Prostate gland (tissue), 2 donors: ENCODE measurements around the gene GPS2. TPM values are rescaled to one million over a fixed set of nuclear protein-coding genes. Genes with fewer than 3 reads are reported as not detected.

Experiments
- DNase-seq: peaks from one replicate; pipeline ENCODE4 v3.0.0-alpha.2; 2019; ENCODE audit warnings: low spot score
- H3K27ac ChIP-seq, 2 donors: fragments of 200-600 bp; sonication (generic); 2 replicates each; pipeline ENCODE4 v1.5.1; 2017 to 2019
- H3K27me3 ChIP-seq: fragments of 200-600 bp; sonication (generic); replicated peaks from 2 replicates; pipeline ENCODE4 v1.5.1; 2019; ENCODE audit not compliant: insufficient read depth
- H3K36me3 ChIP-seq, 2 donors: fragments of 200-600 bp; sonication (generic); 1 replicate in 1 of 2; 2 replicates in 1 of 2; pipeline versions ENCODE4 v1.5.1 to v1.8.1; 2017 to 2019
- H3K4me1 ChIP-seq: fragments of 200-600 bp; sonication (generic); replicated peaks from 2 replicates; pipeline ENCODE4 v1.5.1; 2019
- H3K4me3 ChIP-seq, 2 donors: fragments of 200-600 bp; sonication (generic); 2 replicates each; pipeline ENCODE4 v1.5.1; 2017 to 2019
- H3K9me3 ChIP-seq: fragments of 200-600 bp; sonication (generic); 2 replicates; pipeline ENCODE4 v1.5.1; 2017
- CTCF ChIP-seq, 4 experiments: fragments of 200-600 bp in 2 of 4; fragments of 450-650 bp in 2 of 4; sonication (generic) in 2 of 4; IDR thresholded peaks; 1 replicate in 3 of 4; 2 replicates in 1 of 4; pipeline ENCODE4 v1.5.1; 2016 to 2019; ENCODE audit warnings: antibody characterized with exemption in 4 of 4, mild to moderate bottlenecking in 2 of 4, moderate library complexity in 2 of 4
- POLR2A ChIP-seq: fragments of 450-650 bp; IDR thresholded peaks from one replicate; pipeline ENCODE4 v1.6.1; 2016; ENCODE audit warnings: antibody characterized with exemption, mild to moderate bottlenecking
- POLR2AphosphoS5 ChIP-seq: sonication (generic); formaldehyde crosslinking; IDR thresholded peaks from one replicate; pipeline ENCODE4 v1.6.1; 2017; ENCODE audit warnings: antibody characterized with exemption
- WGBS: methylation state at CpG from one replicate; pipeline ENCODE4 v1.1.5; 2018; 5-methylcytosine and 5-hydroxymethylcytosine counted together
- intact Hi-C: fragments of 100-400 bp; cut with DNase I; formaldehyde crosslinking; loops from one replicate; pipeline ENCODE4 v1.14.2; 2022
- total RNA-seq, 2 donors: library from RNA; depleted of rRNA; stranded (reverse); fragments of >200 nt; gene quantifications; one replicate each; pipeline ENCODE4 v1.1.0, GENCODE V29; 2016

The GPS2 gene
- total RNA-seq, 2 donors from 2014 or later, result 88.4 to 140 TPM

DNA sequence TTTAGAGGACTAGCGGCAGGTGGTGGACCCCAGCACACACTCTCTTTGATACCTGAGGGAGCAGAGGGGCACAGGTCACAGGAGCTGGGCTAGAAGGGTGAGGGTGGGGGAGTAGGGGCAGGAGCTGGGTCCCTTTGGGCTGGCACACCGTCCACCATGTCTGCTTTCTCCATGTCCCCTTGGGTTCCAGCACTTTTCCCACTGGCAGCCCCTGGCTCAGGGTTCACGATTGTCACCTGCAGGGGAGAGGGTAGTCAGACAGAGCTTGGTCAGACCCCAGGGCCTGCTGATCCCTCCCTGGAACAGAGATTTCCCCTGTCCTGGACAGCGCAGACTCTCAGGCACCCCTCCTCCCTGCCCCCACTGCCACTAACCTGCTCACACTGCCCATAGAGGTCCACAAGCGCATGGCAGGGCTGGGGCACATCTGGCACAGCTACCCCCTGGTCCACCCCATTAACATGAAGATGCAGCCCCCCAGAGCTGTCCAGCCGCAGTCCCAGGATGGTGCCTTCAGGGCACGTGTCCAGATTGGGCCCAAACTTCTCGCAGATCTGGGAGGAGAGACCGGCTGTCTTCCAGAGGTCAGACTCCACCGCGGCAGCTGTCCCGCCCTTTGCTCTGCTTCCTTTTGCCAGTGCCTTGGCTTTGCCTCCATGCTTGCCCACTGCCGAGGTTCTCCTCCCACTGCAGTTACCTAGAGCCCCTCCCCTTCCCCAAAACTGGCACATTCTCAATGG is 3.1 kb upstream of the GPS2 start:
- TF ChIP-seq POLR2AphosphoS5 (no peak), CTCF (IDR thresholded peaks at IDR 0.05) (no peak), POLR2A (no peak)
- Histone ChIP-seq H3K9me3 (no peaks in the 10 kb centered on the region), H3K27me3 (no peaks in the 10 kb centered on the region), H3K27ac (no peak overlapping the region), H3K4me3 (no peak overlapping the region), H3K36me3 (peaks cover 11 to 24% of the 10 kb centered on the region in 2 donors), H3K4me1 (peaks cover 8% of the 10 kb centered on the region)
- DNase-seq, result no peak
- 92% methylated on average over 13 of the region's 13 CpGs for WGBS
- intact Hi-C loops, result no loop called here

GRCh38 chr17:7317161-7317803 is 2.1 kb upstream of the GPS2 start:
- Histone ChIP-seq H3K36me3 (peaks cover 14 to 30% of the 10 kb centered on the region in 2 donors), H3K4me1 (peaks cover 8% of the 10 kb centered on the region), H3K9me3 (no peaks in the 10 kb centered on the region), H3K27me3 (no peaks in the 10 kb centered on the region), H3K27ac (no peak overlapping the region), H3K4me3 (no peak overlapping the region)
- TF ChIP-seq POLR2A (no peak), CTCF (IDR thresholded peaks at IDR 0.05) (no peak), POLR2AphosphoS5 (no peak)
- DNase-seq, result no peak
- 88% methylated on average over 16 of the region's 16 CpGs for WGBS
- intact Hi-C loops, result no loop called here

- Histone ChIP-seq H3K27me3 (no peaks in the 10 kb centered on the region), H3K4me1 (peaks cover 8% of the 10 kb centered on the region), H3K36me3 (peaks cover 8 to 23% of the 10 kb centered on the region in 2 donors), H3K27ac (peak overlapping the region; percentile 91 to 93), H3K9me3 (no peaks in the 10 kb centered on the region), H3K4me3 (peak overlapping the region; percentile 82 to 88)
- TF ChIP-seq POLR2AphosphoS5 (no peak), POLR2A (no peak), CTCF (IDR thresholded peaks at IDR 0.05) (no peak)
- DNase-seq, result no peak
- WGBS, result 30% methylated on average over 30 of the region's 30 CpGs
- intact Hi-C loops, result no loop called here
These were observed 543 bp upstream of the GPS2 start for GRCh38 chr17:7315570-7316235.

GRCh38 chr17:7313890-7314718 is 1.1 kb downstream of the GPS2 start:
- TF ChIP-seq POLR2A (no peak), CTCF (IDR thresholded peaks at IDR 0.05) (no peak), POLR2AphosphoS5 (no peak)
- intact Hi-C loops, result no loop called here
- Histone ChIP-seq H3K36me3 (peaks cover 8 to 23% of the 10 kb centered on the region in 2 donors), H3K27ac (peak overlapping the region; percentile 91 to 93), H3K9me3 (no peaks in the 10 kb centered on the region), H3K27me3 (no peaks in the 10 kb centered on the region), H3K4me1 (peaks cover 17% of the 10 kb centered on the region), H3K4me3 (peak overlapping the region; percentile 82 to 88)
- DNase-seq, result no peak
- 51% methylated on average over 9 of the region's 9 CpGs for WGBS
